ENCODE measurements around the gene CBX5.

GRCh38 chr12:54253240-54253639 lies 26.7 kb downstream of the CBX5 start:
- TF ChIP-seq CTCF (IDR thresholded peaks at IDR 0.05 in 2 of 3, conservative IDR thresholded peaks at IDR 0.05 in 1 of 3; ENCODE audit: control insufficient read depth in 2 of 3, extremely low read depth in 1 of 3, insufficient read depth in 1 of 3, low read depth in 3 of 3, low read length in 3 of 3) (no peak), EZH2 (IDR thresholded peaks at IDR 0.05; ENCODE audit: borderline replicate concordance, control insufficient read depth, low read depth, low read length) (no peak), REST (IDR thresholded peaks at IDR 0.05; ENCODE audit: low read depth, low read length) (no peak), POLR2A (IDR thresholded peaks at IDR 0.05; ENCODE audit: low read depth, low read length) (no peak), FOXM1 (IDR thresholded peaks at IDR 0.05; ENCODE audit: low read depth, low read length) (no peak), RAD21 (IDR thresholded peaks at IDR 0.05; ENCODE audit: insufficient read depth, low read depth, low read length) (no peak), MAX (IDR thresholded peaks at IDR 0.05; ENCODE audit: low read depth, low read length) (no peak), MXI1 (IDR thresholded peaks at IDR 0.05; ENCODE audit: low read depth, low read length) (no peak), SRF (IDR thresholded peaks at IDR 0.05; ENCODE audit: low read depth in 2 of 2, low read length in 2 of 2) (no peak)

Data from GM12878 (cell line).